ENCODE data around the gene CYP4A22.
"Not testable (repeated sequence)": the region's sequence is repeated elsewhere in the genome, so short reads cannot be mapped to it uniquely, and the experiment has no call there.

Gene CYP4A22

GRCh38 chr1:47184822-47185677, 47.8 kb downstream of the CYP4A22 start:
- no peak for DNase-seq (ENCODE audit: low spot score)

DNA sequence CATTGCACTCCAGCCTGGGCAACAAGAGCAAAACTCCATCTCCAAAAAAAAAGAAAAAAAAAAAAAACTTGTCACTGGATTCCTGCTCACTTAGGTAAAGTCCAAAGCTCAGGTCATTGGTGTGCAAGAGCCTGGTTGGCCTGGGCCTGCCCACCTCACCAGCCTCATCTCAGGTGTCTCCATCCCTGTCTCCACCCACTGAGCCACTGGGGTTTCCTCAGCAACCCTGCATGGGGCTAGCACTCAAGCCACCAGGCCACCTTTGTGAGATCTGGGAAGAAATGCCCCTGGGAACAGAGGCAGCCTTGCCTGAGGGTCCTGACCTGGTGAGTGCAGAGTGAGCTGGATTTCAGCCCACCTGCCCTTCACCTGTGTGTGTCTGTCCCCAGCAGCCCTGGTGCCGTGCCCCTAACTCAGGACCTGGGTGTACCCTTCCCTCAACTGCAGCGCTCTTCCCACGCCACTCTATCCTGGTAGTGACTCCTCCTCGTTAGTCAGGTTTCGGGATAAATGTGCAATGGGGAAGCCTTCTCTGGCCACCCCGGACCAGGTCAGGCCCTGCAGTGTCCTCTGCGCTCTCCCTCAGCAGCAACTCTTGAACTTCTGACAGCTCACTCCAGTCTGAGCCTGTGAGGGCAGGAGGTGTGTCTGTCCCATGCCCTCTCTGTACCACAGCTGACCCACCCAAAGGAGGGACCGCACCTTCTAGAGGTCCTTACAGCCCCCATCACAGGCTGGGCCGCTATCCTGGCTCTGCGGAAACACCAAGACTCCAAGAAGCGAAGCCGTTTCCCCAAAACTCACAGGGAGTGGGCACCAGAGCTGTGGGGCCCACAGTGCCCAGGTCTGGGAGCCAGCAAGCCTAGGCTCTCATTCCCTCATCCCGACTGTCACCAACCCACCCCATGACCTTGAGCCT, 49.3 kb downstream of the CYP4A22 start:
- no peak for DNase-seq (ENCODE audit: low spot score)

- DNase-seq (ENCODE audit: low spot score): no peak
These were observed 50.1 kb downstream of the CYP4A22 start for GRCh38 chr1:47187231-47187925.

GRCh38 chr1:47187926-47188250, 50.6 kb downstream of the CYP4A22 start:
- DNase-seq (ENCODE audit: low spot score): no peak

DNA sequence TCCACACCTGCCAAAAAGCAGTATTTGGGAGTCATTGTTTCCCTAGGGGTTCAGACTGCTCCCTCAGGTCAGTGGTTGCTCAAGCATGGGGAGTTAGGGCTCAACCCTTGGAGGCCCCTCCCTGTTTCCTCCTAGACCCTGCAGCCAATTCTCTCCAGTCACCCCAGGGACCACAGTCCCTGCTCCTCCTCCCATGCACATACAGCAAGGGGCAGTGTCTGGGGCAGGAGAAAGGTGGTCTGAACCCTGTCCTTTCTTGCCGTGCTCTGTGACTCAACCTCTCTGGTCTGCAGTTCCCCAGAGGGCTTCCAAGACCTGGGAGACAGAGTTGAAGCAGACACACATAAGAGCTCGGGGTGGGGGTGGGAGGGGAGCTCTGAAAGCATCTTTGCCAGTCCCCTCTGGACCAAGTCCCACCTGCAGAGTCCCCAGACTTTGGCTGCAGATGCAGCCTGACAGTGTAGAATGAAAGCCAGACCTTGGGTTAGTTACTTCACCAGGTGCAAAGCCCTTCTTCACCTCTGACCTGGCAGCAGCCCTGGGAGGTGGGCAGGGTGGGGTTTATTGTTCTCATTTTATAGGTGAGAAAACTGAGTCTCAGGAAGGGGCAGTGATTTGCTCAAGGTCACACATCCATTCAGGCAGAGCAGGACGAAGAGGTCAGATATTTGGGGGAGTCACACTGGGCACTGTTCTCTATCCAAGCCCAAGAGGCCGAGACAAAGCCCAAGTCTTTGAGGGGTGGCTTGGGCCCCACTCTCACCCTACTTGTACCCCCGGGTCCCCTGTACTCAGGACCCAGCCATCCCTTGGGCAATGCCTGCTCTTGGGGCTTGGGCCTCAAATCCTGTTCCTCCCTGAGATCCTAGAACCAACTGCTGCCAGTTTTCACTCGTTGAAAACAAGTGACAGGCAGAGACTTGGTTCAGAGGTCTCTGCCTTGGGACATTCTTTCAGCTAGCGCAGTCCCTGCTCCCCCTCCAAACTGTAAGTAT, 51.8 kb downstream of the CYP4A22 start:
- DNase-seq (ENCODE audit: low spot score): no peak

GRCh38 chr1:47189844-47190508, 52.7 kb downstream of the CYP4A22 start, which contains the start of gene PDZK1IP1:
Gene PDZK1IP1, minus strand, starts transcription at chr1:47190036. Its CDS starts 104 bp downstream, at chr1:47189932.
- DNase-seq (ENCODE audit: low spot score): no peak

GRCh38 chr1:47190509-47190855, 53.2 kb downstream of the CYP4A22 start:
- DNase-seq (ENCODE audit: low spot score): no peak

DNA sequence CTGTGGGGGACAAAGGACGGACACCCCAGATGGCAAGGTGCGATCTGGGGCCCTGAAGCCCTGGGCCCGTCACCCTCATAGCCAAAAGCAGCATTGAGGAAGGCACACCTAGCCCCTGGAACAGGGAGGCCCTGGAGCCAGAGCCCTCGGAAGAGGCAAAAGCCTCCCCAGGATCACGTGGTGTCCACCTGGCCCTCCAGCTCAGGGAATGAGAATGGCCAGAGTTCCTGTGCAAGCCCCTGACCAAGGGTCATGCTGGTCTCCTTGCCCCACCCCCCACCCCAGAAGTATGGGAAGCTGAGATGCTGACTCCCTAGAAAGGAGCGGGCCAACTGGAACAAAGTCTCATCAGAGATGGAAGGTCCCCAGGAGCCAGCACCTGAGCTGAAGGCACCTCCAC, 53.6 kb downstream of the CYP4A22 start:
- DNase-seq (ENCODE audit: low spot score): no peak

DNA sequence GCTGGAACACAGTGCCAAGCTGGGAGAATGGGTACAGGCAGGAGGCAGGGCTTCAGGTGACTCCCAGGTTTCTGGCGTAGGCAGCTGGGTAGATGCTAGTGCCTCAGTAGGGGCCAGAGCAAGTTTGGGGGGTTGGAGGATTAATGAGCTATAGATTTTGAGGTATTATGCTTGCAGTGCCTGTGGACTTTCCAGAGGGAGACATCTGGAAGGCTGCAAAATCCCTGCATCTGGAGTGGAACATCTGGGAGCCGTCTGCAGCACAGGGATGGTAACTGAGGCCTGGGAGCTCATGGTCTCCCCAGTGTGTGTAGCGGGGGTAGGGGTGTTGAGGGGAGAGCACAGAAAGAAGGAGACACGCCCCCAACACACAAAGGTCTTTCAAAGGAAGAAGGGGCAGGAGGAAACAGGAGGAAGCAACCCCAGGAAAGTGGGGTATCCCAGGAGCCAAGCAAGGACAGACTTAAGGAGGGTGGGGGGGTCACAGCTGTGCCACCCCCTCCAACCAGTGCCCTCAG, 54.8 kb downstream of the CYP4A22 start:
- no peak for DNase-seq (ENCODE audit: low spot score)

DNA sequence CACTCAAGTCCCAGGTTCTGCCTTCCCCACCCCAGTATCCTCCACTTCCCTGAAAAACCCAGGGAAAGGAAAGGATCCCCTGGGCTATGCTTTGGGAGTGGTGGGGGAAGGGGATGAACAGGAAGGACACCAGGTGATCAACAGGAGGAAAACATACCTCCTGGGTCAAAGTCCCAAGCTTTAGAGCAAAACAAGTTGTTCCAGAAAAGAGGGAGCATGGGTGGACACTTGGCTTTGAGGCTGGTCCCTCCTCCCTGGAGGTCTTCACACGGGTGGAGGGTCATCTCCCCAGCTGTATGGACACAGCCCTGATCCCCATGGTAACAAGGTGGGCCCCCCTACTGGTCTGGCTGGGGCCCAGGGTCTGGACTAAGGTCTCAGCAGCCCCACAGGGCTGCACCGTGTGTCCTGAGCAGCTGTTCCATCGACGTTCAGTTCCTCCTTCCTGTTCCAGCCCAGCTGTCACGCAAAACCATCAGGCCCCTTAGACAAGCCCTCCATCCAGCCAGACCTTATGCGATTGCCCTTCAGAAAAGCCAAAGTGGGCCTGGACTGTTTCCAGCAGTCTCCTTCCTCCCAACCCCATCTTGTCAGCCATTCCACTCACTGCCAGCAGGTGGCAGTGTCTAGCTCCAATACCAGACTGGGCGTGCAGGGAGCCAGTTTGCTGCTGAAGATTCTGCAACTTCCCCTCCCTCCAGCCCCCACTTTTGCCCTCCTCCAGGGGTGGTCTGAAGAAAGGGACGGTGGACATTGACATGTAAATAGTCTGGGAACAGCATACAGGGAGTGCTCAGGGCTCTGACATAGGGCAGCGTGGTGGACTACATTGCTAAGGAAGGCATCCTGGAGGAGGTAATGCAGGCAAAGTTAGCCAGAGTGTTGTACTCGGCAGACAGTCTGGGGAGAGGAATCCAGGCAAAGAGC, 55.5 kb downstream of the CYP4A22 start:
- DNase-seq (ENCODE audit: low spot score): peak; percentile 66

DNA sequence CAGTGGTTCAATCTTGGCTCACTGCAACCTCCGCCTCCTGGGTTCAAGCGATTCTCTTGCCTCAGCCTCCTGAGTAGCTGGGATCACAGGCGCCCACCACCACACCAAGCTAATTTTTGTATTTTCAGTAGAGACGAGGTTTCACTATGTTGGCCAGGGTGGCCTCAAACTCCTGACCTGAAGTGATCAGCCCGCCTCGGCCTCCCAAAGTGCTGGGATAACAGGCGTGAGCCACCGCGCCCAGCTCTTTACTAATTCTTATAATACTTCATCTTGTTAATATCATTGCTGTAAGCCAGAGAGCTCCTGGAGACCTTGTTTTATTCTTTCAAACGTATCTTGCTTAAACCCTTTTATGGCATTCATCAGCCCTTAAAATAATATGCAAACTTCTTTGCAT, 56.3 kb downstream of the CYP4A22 start:
- DNase-seq (ENCODE audit: low spot score): not testable (repeated sequence)

GRCh38 chr1:47194311-47194710, 57.1 kb downstream of the CYP4A22 start:
- no peak for DNase-seq (ENCODE audit: low spot score)

DNA sequence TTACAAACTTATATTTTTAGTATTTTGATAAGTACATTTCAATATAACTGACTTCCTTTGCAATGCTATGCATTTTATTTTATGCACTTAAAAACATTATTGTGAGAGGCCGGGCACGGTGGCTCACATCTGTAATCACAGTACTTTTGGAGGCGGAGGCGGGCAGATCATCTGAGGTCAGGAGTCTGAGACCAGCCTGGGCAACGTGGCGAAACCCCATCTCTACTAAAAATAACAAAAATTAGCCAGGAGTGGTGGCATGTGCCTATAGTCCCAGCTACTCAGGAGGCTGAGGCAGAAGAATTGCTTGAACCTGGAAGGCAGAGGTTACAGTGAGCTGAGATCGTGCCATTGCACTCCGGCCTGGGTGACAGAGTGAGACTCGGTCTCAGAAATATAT, 58.7 kb downstream of the CYP4A22 start:
- not testable (repeated sequence) for DNase-seq (ENCODE audit: low spot score)

- DNase-seq (ENCODE audit: low spot score): no peak
These were observed 59.4 kb downstream of the CYP4A22 start for GRCh38 chr1:47196622-47197021.

- no peak for DNase-seq (ENCODE audit: low spot score)
These were observed 61.0 kb downstream of the CYP4A22 start for GRCh38 chr1:47198214-47198613.
